Erythroblast (primary cell): Measurements from ENCODE around the gene TIMP3.

Source experiments
- GATA1 ChIP-seq: IDR thresholded peaks from 2 replicates; pipeline ENCODE4 v1.6.1; 2011; ENCODE audit warnings: low read depth, mild to moderate bottlenecking, control low read depth, low read length, moderate library complexity
- POLR2A ChIP-seq: IDR thresholded peaks from 2 replicates; pipeline ENCODE4 v1.6.1; 2011; ENCODE audit warnings: mild to moderate bottlenecking, low read length

DNA sequence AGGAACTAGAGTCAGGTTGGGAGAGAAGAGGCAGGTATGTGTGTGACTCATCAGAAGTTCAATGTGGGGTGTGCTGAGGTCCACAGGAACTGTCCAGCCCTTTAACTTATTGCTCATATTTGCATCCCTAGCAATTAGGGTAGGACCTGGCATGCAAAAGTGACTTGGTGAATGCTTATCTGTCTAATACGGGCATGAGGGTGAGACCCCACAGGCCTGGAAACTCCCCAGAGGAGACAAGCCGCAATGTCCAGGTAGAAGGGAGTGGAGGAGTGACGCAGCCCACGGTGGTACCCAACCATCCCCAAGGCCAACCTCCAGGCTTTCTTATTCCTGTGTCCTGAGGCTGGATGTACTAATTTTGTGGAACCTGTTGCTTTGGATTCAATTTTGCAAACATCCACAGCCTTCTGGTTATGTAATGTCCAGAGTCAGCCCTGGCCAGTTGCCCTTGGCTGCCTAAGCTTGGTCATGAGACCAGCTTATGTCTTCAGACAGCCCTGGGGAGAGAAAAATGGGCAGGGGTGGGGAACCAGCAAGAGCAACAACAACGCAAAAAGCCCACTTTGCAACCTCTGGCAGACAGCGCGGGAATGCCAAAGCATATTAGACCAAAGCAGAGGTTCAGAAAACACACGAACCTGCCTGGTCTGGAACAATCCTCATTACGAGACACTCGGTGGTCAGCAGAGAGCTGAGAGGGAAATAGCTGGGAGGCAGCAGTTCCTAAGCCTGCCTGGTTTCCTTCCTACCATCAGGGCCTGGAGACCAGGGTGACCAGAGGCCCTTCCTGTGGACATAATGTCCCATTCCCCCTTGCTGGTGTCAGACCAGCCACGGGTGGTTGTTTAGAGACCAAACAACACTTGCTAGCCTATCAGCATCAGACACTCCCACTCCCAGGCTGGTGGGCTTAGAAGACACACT is 49.3 kb downstream of the TIMP3 start:
- TF ChIP-seq POLR2A (no peak), GATA1 (no peak)
